IPS-NIHi7 (cell line): ENCODE results near the gene KIN.
"Not testable (repeated sequence)": the region's sequence is repeated elsewhere in the genome, so short reads cannot be mapped to it uniquely, and the experiment has no call there.

Experiments used
- DNase-seq: peaks from one replicate; pipeline ENCODE4 v3.0.0; 2012; ENCODE audit warnings: mixed read lengths; ENCODE audit errors: extremely low spot score

Gene KIN

GRCh38 chr10:7794251-7795026, 6.6 kb upstream of the KIN start:
- DNase-seq, result no peak

GRCh38 chr10:7792541-7792940, 4.7 kb upstream of the KIN start:
- DNase-seq, result no peak

- no peak for DNase-seq
These were observed 1.6 kb upstream of the KIN start for GRCh38 chr10:7789390-7789789.

DNA sequence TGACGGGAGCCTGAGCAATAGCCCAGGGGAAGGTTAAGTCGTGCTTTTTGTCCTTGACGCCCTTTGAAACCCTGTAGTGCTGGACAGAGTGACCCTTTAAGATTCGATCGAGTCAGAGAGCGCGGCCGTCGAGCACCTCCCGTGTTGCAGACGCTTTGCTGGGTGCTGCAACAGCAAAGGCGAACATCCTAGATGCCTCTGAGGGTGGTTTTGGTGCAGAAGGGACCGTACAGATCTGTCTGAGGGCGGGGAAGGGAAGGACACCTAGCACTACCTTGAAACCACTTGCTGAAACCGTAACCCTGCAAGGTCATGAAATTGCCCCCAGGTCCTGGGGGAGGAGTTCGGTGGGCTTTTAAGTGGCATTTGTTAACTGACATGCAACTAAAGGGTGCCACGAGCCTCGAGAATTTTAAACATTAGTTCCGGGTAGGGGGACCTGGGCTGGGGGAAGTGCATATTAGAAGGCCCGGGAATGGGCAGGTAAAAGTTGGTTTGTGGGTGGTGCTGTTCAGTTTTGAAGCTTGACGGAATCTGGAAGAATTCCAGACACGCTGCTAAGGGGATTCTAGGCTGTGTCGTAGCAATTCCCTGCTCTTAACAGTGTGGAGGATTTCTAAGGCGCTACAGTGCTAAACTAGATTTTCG, 970 bp upstream of the KIN start:
- DNase-seq, result no peak

DNA sequence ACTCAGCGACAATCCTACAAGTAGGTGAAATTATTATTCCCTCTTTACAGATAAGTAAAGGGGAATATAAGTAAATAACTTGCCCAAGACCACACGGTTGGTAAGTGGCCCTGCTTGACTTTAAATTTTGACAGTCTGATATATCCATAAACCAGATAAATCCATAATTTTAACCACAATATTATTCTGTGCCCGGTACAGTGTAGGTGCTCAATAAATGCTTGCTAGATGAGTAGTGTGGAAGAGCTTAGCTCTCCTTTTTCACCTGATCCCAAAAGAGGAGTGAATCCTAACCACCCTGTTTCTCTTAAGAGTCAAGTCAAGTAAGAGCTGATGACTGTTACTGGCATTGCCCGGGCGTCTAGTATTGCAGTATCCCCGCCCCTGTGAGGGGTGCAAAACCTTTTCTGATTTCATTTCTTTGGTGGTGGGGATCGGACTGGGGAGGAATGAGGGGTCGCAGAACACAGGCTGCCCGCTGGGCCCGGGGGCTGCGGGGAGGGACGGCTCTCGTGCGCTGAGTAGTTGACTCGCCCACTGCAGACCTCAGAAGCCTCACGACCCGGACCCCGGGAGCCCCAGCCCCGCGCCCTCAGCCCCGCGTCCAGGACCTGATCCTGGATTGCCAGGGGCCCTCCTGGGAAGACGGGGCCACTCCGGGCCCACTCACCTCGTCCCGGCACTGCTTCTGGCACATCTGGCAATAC, 490 bp downstream of the KIN start:
- DNase-seq, result no peak

DNA sequence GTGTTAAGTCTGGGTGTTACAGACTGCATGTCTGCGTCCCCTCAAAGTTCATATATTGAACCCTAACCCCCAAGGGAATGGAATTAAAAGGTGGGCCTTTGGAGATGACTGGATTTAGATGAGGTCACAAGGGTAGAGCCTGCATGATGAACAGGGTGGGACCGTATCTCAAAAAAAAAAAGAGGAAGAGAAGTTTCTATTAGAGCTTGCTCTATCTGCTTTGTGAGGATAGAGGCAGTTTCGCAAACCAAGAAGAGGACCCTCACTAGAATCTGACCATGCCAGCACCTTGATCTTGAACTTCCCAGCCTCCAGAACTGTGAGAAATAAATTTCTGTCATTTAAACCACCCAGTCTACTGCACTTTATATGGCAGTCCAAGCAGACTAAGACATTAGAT, 1.4 kb downstream of the KIN start:
- DNase-seq, result no peak

- DNase-seq, result not testable (repeated sequence)
These were observed 5.6 kb downstream of the KIN start for GRCh38 chr10:7782194-7782593.

DNA sequence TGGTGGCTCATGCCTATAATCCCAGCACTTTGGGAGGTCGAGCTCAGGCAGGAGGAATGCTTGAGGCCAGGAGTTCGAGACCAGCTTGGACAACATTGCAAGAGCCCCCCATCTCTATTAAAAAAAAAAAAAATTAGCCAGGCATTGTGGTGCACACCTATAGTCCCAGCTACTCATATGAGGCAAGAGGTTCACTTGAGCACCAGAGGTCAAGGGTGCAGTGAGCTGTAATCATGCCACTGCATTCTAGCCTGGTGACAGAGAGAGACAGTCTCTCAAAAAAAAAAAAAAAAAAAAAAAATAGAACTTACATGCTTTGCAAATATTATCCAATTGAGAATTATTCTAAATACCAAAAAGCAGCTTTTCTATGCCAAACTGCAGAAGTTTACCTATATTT, 11.0 kb downstream of the KIN start:
- no peak for DNase-seq

- DNase-seq, result no peak
These were observed 13.7 kb downstream of the KIN start for GRCh38 chr10:7773845-7774801.

DNA sequence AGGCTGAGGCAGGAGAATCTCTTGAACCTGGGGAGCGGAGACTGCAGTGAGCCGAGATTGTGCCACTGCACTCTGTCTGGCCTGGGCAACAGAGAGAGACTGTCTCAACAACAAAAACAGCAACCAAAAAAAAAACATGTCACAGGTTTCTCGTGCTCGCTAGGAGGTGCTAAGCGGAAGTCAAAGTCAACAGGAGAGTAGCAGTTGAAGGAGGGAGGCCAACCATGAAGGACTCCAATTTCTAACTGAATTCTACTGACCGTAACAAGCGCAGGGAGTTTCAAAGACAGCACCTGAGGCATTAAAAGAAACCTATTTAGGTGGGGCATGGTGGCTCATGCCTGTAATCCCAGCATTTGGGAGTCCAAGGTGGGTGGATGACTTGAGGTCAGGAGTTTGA, 19.4 kb downstream of the KIN start:
- no peak for DNase-seq

DNA sequence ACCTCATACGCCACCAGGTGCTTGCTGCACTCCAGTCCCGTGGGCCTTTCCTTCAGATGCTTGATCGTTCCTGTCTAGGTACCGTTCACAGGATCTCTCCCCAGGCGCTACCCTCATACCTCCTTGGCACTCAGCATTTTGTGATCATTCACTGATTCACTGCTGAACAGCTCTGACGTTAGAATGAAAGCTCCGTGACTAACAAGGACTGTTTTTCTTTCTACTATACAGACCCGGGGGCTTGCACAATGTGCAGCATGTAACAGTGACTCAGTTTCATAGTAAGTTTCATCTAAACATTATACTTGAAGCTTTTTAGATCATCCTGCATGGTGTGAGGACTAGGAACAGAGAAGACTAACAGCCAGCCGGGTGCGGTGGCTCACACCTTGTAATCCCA, 20.6 kb downstream of the KIN start:
- DNase-seq, result no peak

DNA sequence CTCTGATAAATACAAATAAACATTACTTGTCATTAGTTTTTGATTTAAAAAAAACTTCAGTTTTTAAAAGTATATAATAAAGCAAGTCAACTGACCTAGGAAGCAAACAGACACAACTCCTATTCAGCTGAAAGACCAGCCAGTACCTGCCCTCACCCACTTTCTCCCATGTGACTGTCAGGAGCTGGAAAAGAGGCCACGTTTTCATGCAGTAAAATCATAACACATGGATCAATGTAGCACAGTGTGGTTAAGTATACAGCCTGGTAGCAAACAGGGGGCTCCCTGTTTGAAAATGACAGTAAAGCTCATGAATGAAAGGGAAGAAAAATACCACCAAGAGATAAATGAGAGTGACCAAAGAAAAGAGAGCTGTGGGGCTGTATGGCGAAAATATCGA, 21.6 kb downstream of the KIN start:
- no peak for DNase-seq

DNA sequence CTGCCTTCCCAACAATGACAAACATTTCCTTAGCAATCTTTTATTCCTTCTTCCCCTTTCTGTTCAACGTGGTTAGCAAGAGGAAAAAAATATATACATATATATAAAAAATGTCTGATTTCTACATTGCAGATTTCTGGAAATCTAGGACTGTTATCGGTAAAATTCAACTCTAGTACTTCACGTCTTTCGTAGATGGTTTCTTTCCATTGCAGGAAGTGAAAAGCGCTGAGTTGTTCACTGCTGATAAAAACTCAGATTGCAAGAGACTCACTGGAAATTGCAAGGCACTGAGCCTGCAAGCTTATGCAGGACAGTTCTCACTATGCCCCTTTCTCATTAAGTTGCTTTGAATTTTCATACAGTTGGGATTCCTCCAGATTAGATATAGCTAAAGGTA, 23.9 kb downstream of the KIN start:
- no peak for DNase-seq

DNA sequence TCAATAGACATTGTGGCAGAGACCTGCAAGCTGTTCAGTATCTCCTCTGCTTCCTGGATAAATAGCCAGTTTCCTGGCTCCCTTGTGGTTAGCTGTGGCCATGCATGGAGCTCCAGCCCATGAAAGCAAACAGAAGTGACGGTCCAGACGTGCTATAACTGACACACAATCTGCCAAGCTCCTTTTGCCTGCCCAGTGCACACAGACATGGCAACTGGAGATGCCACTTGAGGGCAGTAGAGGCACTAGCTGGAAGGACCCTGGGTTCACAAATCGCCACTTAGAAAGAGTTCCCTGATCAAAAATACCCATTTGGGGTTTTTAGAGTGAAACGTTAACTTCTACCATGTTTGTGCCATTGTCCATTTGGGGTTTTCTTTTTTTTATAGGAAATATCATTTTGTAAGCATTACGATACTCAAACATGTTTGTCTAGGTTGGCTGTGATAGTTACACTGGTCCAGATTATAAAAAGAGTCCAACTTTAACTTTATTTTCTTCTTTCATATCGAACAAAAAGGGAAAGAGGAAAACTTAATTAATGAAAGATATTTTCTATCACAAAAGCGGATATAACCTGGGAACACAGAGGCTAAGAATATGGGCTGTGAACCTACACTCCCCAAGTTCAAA, 31.3 kb downstream of the KIN start:
- DNase-seq, result peak; percentile 33

DNA sequence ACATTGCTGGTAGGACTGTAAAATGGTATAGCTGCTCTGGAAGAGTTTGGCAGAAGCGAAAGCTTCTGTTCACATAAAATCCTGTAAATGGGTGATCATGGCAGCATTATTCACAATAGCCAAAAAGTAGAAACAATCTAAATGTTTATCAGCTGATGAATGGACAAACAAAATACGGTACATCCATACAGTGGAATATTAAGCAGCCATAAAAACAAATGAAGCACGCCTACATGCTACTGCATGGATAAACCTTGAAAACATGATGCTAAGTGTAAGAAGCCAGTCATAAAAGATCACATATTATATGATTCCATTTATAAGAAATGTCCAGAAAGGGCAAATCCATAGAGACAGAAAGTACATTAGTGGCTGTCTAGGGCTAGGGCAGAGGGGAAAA, 32.7 kb downstream of the KIN start:
- no peak for DNase-seq

GRCh38 chr10:7752251-7752650, 35.5 kb downstream of the KIN start:
- DNase-seq, result no peak

DNA sequence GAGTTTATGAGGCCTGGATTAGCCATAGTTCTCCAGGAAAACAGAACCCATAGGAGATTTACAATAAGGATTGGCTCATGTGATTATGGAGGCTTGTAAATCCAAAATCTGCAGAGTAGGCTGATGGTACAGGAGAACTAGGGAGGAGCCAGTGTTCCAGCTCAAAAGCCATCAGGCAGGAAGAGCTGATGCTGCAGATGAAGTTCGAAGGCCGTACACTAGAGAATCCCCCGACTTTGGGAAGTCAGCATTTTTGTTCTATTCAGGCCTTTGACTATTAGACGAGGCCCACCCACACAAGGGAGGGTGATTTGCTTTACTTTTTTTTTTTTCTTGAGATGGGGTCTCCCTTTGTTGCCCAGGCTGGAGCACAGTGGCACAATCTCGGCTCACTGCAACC, 37.6 kb downstream of the KIN start:
- no peak for DNase-seq

GRCh38 chr10:7748637-7749036, 39.2 kb downstream of the KIN start:
- DNase-seq, result not testable (repeated sequence)

GRCh38 chr10:7744307-7744706, 43.5 kb downstream of the KIN start:
- no peak for DNase-seq

DNA sequence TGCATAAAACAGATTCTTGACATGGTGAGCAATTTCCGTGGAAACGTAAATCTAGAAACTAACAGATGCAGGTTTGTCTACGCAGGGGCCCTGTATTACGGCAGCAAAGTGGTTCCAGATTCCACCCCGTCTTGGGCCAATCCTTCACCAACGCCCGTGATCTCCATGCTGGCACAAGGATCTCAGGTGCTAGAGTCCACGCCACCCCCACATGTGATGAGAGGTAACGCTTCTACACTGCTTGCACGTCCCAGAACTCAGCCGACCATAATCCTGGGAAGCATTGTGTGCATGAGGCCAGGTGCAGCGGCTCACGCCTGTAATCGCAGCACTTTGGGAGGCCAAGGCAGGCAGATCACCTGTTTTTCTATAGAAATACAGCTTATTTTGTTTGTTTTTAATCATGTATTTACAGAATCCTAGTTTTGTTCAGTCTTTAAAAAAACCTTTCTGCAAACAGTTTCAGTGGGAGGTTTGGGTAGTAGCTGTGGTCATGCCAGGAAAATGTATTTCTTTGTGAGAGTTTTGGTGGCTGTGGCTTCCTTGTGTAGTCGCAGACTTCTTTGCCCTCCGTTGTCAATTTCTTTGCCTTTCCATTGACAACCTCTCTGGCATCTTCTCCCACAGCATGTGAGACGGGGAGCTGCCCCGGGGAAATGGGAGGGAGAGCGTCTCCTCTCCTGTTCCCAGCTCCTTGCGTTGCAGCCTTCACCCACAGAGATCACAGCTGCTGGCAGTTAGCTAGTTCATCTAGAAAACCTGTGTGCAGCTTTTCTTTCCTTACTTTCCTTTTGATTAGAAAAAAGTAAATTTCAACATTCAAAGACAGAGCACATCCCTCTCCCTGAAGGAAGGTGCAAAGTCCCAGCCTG, 49.0 kb downstream of the KIN start:
- no peak for DNase-seq
